HFF-Myc (cell line): Measurements from ENCODE around the gene GLUL.

ENCODE experiments used
- DNase-seq: peaks from one replicate; pipeline ENCODE4 v3.0.0-alpha.2; 2011; ENCODE audit warnings: low read depth; ENCODE audit errors: extremely low read depth
- H3K4me3 ChIP-seq: replicated peaks from 2 replicates; pipeline ENCODE4 v1.5.1; 2011; ENCODE audit warnings: low read depth, mild to moderate bottlenecking, control low read depth, low read length
- TF ChIP-seq, protein P1 (sequence below): IDR thresholded peaks from 2 replicates; pipeline ENCODE4 v1.5.1; 2012; ENCODE audit warnings: mild to moderate bottlenecking, low read depth, low read length, control low read depth; ENCODE audit errors: missing control alignments

The GLUL gene

DNA sequence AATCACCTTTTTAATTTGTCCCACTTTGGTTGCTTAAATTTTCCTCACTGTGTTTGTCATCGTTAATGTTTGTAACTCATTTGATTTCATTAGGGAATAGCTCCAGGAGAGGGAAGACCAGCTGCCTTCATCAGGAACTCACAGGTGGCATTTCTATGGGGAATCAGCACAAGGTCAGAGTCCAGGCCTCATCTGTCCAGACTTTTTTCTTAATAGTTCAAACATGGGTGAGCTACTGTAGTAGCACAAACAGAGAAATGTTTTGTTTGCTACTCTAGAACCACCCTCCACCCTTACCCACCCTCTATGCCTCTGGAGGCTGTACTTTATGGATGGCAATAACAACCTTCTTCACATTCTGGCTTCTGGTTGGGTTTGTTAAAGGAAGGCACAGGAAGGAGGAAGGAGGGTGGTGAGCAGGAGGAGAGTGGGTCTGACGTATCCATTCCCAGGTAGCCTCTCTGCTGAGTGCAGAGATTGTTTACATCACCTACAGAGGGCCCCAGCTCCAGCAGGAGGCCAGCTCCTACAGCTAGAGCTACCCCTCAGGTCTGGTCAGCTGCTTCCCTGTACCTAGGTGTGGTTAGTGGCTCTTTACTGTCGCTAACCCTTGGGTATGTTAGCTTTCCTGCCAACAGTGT is 17.0 kb upstream of the GLUL start:
- H3K4me3 ChIP-seq, result no peak overlapping the region
- TF ChIP-seq, protein P1, sequence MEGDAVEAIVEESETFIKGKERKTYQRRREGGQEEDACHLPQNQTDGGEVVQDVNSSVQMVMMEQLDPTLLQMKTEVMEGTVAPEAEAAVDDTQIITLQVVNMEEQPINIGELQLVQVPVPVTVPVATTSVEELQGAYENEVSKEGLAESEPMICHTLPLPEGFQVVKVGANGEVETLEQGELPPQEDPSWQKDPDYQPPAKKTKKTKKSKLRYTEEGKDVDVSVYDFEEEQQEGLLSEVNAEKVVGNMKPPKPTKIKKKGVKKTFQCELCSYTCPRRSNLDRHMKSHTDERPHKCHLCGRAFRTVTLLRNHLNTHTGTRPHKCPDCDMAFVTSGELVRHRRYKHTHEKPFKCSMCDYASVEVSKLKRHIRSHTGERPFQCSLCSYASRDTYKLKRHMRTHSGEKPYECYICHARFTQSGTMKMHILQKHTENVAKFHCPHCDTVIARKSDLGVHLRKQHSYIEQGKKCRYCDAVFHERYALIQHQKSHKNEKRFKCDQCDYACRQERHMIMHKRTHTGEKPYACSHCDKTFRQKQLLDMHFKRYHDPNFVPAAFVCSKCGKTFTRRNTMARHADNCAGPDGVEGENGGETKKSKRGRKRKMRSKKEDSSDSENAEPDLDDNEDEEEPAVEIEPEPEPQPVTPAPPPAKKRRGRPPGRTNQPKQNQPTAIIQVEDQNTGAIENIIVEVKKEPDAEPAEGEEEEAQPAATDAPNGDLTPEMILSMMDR, result no peak
- no peak for DNase-seq

DNA sequence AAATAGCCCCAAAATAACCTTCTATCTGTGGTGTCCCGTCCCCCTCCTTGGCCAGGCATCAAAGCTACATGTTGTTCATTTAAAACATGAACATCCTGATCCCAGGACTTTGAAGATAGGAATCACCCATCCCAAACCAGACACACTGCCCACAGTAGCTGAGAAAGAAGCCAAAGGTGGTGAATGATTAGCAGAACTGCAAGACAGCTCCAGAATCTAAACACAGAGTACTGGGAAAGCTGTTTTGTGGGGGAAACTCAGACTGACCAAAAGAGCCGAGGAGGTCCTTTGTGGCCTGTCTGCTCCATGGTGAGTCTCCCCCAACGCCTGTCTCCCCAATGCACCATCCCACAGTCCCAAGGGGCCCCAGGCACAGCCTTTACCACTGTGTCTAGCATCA is 16.1 kb upstream of the GLUL start:
- no peak for DNase-seq
- TF ChIP-seq, protein P1, result no peak
- no peak overlapping the region for H3K4me3 ChIP-seq

DNA sequence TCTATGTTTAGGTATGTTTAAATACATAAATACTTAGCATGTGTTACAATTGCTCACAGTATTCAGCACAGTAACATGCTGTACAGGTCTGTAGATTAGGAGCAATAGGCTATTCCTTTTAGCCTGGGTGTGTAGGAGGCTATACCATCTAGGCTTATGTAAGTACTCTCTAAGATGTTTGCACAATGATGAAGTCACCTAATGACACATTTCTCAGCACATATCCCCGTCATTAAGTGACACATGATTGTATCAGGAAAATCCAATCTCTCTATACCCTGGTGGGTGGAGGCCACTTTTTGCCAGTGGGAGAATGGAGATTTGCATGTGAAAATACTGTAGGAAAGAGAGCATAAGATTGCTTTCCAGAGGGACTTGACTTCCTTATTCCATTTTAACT is 14.4 kb upstream of the GLUL start:
- DNase-seq, result no peak
- TF ChIP-seq, protein P1, result no peak
- H3K4me3 ChIP-seq, result no peak overlapping the region

DNA sequence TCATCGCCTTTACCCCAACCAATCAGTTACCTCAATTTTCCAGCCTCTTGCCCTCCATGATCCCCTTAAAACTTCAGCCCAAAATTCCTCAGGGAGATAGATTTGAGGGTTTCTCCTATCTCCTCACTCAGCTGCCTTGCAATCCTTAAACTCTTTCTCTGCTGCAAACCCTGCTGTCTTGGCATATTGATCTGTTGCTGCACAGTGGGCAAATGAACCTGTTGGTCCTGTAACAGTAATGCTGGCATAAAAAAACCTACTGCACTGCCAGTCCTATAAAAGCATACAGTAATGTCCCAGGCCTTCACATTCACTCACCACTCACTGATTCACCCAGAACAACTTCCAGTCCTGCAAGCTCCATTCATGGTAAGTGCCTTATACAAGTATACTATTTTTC is 14.0 kb upstream of the GLUL start:
- DNase-seq, result no peak
- TF ChIP-seq, protein P1, result no peak
- no peak overlapping the region for H3K4me3 ChIP-seq

DNA sequence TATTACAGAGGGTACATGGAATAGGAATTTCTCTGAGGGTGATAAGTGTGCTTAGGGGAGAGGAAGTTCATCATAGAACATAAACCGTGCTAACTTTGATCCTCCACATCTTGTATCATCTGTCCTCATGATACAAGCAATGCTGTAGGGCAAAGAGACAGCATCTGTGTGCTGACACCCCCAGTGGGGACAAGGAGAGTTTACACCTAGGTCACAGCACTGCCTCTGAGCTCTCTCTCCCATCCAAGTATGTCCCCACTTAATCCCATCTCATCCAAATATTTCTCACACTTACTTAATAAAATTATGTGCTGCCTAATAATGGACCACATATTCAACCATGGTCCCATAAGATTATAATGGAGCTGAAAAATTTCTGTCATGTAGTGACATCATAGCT is 13.2 kb upstream of the GLUL start:
- DNase-seq, result no peak
- TF ChIP-seq, protein P1, result no peak
- no peak overlapping the region for H3K4me3 ChIP-seq

DNA sequence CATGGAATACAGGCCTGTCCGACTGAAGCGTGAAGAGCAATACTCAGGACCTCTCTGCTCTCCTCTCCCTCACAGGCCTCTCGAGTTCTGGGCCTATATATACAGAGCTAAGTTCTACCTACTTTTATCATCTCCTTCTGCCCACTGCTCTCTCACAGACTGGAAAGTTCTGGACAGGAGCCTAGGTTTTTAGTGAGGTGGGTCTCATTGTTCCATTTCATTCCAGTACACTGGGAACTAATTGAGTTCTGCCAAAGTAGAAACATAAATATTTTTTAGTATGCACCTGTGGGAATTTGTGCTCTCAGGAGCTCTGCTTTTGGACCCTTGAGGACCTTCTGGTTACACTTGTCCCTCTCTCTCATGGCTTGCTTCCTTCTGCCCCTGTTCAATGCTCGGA is 9.0 kb upstream of the GLUL start, which contains the start of gene TEDDM1:
Gene TEDDM1 (minus strand): TSS at position 101 of the 400 bp plus-strand sequence. CDS start 182 bp downstream, outside the sequence.
- TF ChIP-seq, protein P1, result no peak
- no peak within 1 kb of the TSS for H3K4me3 ChIP-seq
- no peak for DNase-seq
